HEK293T (cell line): ENCODE results near the gene RNF144A.

Experiments
- ARNT ChIP-seq: fragments of 450-650 bp; IDR thresholded peaks from 2 replicates; pipeline ENCODE4 v1.6.1; 2017; ENCODE audit warnings: mild to moderate bottlenecking
- BHLHE40 ChIP-seq: fragments of 450-650 bp; IDR thresholded peaks from 2 replicates; pipeline ENCODE4 v1.6.1; 2016; ENCODE audit warnings: mild to moderate bottlenecking, moderate library complexity, borderline replicate concordance
- ELF4 ChIP-seq: fragments of 450-650 bp; IDR thresholded peaks from 2 replicates; pipeline ENCODE4 v1.6.1; 2017; ENCODE audit warnings: antibody characterized with exemption
- FOXA1 ChIP-seq: fragments of 450-650 bp; IDR thresholded peaks from 2 replicates; pipeline ENCODE4 v1.6.1; 2016; ENCODE audit warnings: mild to moderate bottlenecking
- FOXM1 ChIP-seq: fragments of 450-650 bp; IDR thresholded peaks from 2 replicates; pipeline ENCODE4 v1.6.1; 2017; ENCODE audit warnings: mild to moderate bottlenecking, borderline replicate concordance
- HDGF ChIP-seq: fragments of 450-650 bp; IDR thresholded peaks from 2 replicates; pipeline ENCODE4 v1.6.1; 2017; ENCODE audit warnings: antibody characterized with exemption, borderline replicate concordance
- L3MBTL2 ChIP-seq: fragments of 450-650 bp; conservative IDR thresholded peaks from 2 replicates; pipeline ENCODE4 v1.6.1; 2016; ENCODE audit warnings: mild to moderate bottlenecking
- SP1 ChIP-seq: fragments of 450-650 bp; IDR thresholded peaks from 2 replicates; pipeline ENCODE4 v1.6.1; 2017
- SUZ12 ChIP-seq: fragments of 450-650 bp; IDR thresholded peaks from 2 replicates; pipeline ENCODE4 v1.6.1; 2016; ENCODE audit warnings: mild to moderate bottlenecking
- ZNF384 ChIP-seq: fragments of 450-650 bp; IDR thresholded peaks from 2 replicates; pipeline ENCODE4 v1.6.1; 2016

GRCh38 chr2:6932828-6933227, 15.6 kb downstream of the RNF144A start:
- TF ChIP-seq BHLHE40: no peak
- no peak for TF ChIP-seq ZNF384
- TF ChIP-seq ELF4: no peak
- TF ChIP-seq L3MBTL2: no peak
- TF ChIP-seq SUZ12: no peak
- TF ChIP-seq HDGF: no peak
- TF ChIP-seq SP1: no peak
- no peak for TF ChIP-seq ARNT
- TF ChIP-seq FOXM1: no peak
- TF ChIP-seq FOXA1: no peak
